Measurements from ENCODE around the gene DPY30.

The DPY30 gene

DNA sequence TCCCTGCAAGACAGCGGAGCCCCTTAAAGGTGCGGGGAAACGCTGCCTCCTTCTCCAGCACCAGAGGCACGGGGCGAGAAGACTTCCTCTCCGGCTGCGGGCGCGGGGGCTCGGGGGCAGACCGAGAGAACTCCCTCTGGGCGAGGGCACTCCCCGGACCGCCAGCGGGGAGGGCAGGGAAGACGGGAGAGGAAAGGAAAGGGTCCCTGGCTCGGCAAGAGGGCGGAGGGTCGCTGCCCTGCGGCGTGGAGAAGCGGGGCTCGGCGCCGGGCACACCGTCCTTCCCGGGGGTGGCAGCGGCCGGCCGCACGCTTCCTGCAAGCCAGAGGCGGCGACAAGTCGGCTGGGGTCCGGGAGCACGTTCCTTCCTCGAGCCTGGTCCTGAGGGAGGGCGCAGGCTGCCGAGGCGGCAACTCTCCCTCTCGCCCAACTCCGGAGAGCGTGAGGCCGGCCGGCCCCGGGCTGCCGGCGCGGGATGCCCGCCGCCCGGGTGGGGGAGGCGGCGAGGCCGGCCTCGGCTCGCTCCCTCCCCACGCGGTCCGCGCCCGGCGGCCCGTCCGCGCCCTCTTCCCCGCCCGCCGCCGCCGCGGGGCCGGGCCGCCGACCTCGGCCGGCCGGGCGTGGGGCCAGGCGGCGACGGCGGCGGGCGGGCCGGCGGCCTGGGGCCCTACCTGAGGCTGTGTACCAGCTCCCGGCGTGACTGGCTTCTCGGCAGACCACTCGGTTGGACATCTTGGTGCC lies 29.9 kb downstream of the DPY30 start:
- DNase-seq = no peak

DNA sequence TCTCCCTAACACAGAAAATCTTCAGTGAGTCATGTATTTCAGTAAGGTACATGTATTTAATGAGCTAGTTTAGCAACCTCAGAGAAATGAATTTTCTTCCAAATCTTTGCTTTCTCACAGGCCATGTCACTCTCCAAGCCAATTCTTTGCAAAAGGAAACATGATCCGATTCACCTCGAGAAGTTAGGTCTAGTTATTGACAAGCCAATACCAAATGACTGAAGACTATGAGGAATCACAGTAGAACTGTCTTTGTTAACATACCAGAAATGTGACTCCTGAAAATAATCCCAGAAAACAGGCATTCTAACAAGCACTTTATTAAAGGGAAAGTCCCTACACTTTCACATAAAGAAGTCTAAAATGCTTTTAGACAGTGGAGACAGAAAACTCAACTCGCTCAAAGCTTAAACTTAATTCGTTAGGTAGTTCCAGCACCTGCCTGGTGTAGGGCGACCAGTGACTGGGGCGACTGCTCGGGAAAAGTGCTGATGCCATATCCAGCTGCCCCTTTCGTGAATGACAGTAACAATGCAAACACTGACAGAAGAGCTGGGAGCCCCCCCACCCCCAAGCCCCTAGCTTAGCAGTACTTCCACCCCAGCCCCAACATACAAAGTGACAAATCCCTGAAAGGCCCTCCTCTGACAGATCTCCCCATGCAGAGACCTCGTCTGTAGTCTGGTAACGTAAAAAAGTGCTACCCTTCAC lies 30.6 kb downstream of the DPY30 start:
- no peak for DNase-seq

DNA sequence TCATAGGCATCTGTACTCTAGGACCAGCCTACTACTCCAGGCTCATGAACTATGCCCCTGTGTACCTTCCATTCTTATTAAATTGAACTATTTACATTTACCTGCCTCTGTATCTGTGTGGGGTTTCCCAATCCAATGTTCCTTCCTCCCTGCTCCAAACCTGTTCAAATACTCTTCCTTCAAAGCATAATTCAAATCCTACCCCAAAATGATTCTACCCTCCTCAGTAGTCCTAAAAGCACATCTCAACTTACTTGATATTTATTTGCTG lies 32.5 kb downstream of the DPY30 start:
- no peak for DNase-seq

DNA sequence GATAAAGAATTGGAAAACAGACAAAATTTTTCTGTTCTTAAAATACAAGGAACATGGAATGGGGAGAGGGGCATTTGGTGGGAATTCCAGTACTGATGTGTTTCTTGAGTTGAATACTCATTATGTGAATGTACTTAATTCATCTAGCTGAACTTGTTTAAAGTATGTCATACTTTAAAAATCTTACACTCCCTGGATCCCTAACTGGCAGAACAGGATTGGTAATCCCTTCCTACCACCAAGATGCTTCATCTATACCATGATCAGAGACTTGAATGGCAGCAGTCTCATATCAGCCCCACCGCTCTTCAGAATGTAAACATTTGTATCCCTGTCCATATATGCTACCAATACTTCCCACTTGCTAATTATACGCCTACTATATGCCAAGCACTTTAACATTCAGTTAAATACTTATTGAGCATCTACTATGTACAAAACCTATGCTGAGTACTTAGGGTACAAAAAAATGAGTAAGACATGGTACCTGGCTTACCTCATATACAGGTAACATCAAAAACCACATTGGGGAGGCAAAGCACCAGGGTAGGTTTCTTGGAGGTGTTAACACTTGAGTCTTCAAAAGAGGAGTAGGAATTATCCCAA lies 34.1 kb downstream of the DPY30 start:
- no peak for DNase-seq

DNA sequence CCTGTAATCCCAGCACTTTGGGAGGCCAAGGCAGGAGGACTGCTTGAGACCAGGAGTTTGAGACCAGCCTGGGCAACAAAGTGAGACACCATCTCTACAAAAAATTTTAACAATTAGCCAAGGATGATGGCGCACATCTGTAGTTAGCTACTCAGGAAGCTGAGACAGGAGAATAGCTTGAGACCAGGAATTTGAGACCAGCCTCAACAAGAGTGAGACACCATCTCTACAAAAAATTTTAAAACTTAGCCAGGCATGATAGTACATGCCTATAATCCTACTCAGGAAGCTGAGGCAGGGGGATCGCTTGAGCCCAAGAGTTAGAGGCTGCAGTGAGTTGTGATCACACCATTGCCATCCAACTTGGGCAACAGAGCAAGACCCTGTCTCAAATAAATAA lies 35.8 kb downstream of the DPY30 start:
- no peak for DNase-seq

DNA sequence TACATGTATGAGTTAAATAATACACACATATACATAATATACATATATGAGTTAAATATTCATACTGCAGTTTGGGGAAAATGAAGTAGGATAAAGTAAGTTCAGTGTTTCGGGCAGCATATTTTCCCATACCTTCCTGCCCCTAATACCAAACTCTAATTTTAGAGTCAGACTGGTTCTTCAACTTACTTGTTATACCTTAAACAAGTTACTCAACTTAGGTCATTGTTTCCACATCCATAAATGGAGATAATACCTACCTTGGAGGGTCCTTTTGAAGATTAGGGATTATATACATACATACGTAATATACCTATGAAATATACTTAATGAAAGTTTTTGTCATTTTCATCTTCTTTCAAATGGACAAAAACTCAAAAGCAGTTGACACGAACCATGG lies 37.2 kb downstream of the DPY30 start:
- DNase-seq = no peak

DNA sequence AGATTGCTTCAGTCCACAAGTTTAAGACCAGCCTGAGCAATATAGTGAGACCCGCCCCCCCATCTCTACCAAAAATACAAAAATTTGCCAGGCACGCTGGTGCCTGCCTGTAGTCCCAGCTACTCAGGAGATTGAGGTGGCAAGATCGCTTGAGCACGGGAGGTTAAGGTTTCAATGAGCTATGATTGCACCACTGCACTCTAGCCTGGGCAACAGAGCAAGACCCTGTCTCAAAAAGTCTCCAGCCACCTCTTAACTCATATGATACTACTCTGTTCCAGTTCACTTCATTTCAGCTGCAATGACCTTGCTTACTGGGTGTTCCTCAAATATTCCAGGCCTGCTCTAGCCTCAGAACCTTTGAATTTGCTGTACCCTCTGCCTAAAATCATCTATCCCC lies 40.2 kb downstream of the DPY30 start:
- DNase-seq = no peak

DNA sequence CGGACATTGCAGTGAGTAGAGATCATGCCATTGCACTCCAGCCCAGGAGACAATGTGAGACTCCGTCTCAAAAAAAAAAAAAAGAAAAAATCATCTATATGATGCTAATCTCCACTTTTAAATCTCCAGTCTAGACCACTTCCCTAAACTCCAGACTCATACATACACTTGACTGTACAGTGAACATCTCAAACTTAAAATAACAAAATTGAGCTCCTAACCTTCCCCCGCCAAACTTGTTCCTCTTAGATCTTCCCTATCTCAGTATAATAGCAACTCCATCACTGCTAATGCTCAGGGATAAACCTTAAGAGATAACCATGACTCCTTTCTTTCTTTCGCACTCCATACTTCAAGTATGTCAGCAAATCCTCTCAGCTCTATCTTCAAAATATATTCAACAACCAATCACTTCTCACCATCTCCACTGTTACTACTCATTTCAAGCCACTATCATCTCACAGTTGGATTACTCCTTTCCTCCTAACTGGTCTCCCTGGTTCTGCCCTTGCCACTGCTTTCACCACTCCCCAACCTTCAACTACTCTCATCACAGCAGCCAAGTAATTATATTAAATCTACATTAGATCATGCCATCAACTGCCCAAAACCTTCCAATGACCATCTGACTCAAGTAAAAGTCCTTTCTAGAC lies 40.7 kb downstream of the DPY30 start:
- DNase-seq = no peak

DNA sequence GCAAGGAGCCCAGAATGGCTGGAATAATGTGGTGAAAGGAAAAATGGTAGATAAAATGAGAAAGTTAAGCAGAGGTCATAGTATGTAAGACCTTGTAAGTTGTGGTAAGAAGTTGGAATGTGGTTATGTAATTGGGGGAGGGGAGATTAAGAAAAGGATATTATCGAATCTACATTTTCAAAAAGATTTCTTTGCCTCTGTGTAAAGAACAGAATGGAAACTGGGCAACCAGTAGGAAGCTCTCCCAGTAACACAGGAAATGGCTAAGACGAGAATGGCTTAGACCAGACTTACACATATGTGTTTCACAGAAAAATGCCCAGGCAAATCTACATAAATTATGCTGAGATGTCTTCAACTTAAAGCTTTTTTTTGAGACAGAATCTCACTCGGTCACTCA lies 42.0 kb downstream of the DPY30 start:
- DNase-seq = no peak

DNA sequence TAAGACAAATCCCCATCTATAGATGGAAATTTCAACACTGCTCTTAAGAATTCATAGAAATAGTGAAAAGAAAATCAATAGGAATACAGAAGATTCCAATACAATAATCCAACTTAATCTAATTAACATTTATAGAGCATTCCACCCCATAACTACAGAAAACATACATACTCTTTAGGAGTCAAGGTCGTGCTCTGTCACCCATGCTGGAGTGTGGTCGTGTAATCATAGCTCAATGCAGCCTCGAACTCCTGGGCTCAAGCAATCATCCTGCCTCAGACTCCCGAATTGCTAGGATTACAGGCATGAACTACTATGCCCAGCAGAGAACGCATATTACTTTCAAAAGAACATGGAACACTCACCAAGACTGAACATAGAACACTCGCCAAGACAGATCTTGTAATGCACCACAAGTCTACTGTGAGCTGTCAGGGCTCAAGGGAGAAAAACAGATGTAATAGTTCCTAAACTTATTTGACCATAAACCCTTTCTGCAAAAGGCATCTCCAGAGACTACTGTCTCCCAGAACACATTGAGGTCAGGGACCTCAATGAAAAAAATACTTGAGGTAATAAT lies 42.9 kb downstream of the DPY30 start:
- DNase-seq = no peak

DNA sequence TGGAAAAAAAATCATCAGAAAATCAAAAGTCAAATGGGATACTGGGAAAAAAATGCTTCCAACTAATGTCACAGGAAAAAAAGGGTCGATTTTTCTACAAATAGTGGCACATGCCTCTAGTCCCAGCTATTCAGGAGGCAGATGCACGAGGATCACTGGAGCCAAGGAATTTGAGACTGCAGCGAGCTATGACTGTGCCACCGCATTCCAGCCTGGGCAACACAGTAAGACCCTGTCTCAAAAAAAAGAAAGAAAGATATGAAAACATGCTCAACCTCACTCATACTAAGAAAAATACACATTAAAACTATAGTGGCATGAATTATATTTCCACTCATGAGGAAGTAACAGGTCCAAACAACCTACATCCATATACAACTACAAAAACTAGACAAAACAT lies 46.7 kb downstream of the DPY30 start:
- DNase-seq = no peak

DNA sequence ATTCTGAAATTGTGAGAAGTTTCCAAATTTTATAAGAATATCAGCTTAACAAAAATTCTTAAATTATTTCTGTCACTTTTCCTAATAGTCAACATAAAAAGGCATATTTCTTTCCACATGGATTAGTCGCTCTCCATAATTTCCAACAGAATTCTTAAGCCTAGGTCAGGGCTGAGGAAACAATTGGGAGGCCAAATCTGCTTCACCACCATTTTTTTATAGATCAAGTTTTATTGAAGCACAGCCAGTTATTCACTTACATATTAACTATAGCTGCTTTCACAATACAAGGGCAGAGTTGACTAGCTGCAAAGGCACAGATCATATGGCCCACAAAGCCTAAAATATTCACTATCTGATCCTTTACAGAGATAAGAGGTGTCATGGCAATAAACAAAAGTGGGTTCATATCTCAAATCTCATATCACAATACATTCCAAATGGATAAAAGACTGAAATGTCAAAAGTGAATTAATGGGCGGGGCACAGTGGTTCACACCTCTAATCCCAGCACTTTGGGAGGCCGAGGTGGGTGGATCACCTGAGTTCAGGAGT lies 47.5 kb downstream of the DPY30 start:
- DNase-seq = no peak

DNA sequence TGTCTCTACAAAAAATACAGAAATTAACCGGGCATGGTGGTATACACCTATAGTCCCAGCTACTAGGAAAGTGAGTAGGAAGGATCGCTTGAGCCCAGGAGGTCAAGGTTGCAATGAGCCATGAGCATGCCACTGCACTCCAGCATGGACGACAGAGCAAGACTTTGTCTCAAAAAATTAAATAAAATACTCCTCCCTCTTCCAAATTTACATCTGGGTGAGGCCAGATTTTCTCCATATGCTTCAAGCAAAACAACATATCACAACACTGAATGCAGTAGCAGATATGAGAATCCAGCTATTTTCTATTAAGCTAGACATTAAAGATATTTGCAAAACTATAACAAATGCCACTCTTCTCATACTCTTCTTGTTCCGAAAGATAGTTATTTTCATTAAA lies 49.7 kb downstream of the DPY30 start:
- DNase-seq = no peak

DNA sequence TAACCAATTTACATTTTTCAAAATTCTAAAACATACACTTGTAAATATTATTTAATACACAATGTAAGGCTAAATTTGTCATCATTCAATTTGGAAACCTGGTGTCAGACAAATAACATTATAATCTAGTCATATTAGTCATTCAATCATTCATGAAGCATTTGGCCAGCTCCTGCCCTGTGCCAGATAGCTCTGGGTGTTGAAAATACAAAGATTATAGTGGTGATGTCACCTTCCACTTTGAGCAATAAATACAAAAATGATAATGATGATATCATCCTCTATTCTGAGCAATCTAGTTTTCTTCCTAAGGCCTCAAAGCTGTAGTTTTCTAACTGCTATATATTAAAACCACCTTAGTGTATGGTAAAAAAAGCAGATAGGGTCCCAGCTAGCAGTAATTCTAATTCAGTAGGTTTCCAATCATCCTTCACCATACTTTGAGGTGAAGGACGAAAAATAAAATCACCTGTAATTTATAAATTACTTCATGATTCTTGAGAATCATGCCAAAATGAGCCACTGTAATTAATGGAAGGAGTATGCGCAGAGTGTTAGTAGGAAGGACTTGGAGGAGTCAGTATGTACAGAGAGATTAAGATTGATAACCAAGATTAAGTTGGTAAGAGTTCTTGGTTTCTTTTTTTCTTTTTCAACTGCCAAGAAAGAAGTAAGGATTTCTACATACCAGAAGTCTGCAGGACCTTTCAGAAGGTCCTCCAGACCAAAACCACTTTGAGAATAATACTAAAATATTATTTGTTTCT lies 52.0 kb downstream of the DPY30 start:
- DNase-seq = no peak

DNA sequence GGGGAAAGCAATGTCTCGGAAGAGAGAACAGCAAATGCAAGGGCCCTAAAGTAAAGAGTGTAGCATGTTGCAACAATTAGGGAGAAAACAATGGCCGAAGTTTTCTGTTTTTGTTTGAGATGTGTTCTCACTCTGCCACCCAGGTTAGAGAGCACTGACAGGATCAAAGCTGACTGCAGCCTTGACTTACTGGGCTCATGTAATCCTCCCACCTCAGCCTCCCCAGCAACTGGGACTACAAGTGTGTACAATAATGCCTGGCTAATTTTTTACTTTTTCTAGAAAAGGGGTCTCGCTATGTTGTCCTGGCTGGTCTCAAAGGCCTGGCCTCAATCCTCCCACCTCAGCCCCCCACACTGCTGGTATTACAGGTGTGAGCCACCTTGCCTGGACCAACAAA lies 52.7 kb downstream of the DPY30 start:
- DNase-seq = no peak

DNA sequence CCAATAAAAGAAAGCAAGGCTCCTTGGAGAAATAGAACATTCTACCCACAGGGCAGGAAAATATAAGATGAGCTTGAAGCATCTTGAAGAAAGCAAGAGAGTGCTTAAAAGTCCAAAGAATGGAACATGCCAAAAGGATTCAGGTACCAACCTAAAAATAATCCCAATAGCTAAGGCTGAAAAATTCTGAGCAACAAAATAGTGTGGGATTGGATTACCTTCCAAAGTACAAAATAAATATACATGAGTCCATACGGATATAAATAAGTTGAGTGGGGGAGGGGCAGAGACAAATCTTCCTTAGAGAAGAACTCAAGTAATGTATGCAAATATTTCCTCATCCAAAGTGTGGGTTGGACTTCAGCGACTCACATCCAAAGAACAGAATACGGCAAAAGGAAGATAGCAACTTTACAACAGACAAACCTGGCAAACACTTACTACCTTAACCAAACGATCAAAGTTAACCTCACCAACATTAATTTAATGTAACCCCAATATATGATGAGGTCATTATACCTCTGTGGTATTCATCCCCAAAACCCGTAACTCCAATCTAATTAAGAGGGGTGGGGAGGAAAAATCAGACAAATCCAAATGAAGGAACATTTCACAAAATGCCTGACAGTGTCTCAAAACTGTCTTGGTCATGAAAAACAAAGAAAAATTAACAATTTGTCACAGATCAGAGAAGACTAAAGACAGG lies 55.7 kb downstream of the DPY30 start:
- no peak for DNase-seq

DNA sequence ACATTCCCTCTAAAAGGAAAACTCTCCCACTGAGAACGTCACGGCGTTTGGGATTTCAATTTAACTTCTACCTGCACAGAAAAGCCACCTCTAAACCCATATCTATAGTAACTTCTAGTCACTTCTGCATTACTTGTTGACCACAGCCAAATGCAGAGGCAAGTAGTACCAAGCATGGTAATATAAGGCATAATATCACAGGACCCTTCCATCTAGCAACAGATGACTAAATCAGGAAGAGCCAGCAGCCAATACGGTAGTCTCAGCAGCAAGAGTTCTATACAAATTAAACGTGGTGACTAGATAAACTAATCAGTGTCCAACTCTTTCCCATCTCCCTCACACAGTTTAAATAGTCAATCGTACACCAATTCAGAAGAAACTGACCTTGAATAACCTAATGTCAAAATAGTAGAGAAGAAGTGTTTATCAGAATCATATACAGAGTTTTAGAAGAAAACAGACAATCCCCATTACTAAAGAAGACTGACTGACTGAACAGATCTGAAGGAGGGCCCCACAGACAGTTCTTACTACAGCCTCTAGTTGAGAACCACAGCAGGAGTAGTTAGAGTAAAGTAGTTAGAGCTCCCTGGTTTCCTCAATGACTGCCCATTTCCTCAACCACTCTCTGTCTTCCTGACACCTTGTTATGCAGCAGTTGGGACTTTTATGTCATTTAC lies 58.8 kb downstream of the DPY30 start:
- no peak for DNase-seq

DNA sequence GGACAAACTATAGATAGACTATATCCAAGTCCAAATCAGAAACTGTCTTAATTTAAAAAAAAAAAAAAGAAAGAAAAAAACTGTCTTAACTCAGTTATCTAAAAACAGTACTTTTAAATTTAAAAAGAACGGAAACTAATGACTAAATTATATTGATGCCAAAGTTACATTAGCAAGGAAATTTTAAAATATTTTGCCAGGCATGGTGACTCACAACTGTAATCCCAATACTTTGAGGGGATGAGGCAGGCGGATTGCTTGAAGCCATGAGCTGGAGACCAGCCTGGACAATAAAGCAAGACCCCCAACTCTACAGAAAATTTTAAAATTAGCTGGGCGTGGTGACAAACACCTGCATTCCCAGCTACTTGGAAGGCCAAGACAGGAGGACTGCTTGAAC lies 59.6 kb downstream of the DPY30 start:
- DNase-seq = no peak

DNA sequence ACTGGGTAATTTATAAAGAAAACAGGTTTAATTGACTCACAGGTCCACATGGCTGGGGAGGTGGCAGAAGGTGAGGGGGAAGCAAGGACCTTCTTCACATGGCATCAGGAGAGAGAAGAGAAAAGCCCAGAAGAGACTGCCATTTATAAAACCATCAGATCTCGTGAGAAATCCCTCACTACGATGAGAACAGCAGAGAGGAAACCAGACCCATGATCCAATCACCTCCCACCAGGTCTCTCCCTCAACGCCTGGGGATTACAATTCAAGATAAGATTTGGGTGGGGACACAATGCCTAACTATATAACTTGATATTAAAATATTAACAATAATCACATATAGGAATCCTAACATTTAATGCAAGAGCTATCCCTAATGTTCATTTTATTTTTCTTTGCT lies 60.6 kb downstream of the DPY30 start:
- no peak for DNase-seq

DNA sequence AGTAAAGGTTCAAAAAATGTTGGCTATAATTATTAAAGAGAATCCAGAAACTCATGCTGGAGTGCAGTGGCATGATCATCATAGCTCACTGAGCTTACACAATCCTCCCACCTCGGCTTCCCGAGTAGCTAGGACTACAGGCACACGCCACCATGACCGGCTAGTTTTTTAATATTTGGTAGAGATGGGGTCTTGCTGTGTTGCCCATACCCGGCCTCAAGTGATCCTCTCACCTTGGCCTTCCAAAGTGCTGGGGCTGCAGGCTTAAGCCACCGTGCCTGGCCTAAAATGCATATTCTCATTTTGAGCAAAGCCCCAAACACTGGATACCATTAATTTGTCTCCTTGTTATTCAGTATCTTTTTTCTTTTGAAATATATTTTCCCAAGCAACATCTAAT lies 61.2 kb downstream of the DPY30 start:
- no peak for DNase-seq

Data from NCI-H1048 (cell line).